ENCODE data around the gene IDH3A.

Gene IDH3A

DNA sequence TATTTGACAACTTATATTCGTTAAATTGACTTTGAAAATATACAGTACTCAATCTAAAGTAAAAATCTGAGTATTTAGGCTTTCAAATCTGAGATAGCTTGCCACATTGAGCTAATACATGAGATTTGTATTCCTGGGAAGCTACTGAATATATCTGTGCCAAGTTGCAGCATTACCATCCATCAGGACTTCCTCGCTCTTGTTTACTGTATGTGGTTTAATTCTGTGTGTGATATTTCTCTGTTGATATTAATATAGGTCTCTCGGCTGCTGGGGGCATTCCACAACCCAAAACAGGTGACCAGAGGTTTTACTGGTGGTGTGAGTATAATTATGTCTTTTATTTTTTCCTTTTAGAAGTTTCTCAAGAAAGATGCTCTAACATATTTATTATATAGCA is 5.8 kb downstream of the IDH3A start:
- no peak overlapping the region for H3K4me3 ChIP-seq (replicated peaks in 1 of 2; ENCODE audit: low read depth in 2 of 2, low read length in 2 of 2)
- TF ChIP-seq, protein P1, sequence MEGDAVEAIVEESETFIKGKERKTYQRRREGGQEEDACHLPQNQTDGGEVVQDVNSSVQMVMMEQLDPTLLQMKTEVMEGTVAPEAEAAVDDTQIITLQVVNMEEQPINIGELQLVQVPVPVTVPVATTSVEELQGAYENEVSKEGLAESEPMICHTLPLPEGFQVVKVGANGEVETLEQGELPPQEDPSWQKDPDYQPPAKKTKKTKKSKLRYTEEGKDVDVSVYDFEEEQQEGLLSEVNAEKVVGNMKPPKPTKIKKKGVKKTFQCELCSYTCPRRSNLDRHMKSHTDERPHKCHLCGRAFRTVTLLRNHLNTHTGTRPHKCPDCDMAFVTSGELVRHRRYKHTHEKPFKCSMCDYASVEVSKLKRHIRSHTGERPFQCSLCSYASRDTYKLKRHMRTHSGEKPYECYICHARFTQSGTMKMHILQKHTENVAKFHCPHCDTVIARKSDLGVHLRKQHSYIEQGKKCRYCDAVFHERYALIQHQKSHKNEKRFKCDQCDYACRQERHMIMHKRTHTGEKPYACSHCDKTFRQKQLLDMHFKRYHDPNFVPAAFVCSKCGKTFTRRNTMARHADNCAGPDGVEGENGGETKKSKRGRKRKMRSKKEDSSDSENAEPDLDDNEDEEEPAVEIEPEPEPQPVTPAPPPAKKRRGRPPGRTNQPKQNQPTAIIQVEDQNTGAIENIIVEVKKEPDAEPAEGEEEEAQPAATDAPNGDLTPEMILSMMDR (IDR thresholded peaks at IDR 0.05; ENCODE audit: low read depth, low read length): no peak
- no peak for DNase-seq (ENCODE audit: low read depth in 2 of 2)

DNA sequence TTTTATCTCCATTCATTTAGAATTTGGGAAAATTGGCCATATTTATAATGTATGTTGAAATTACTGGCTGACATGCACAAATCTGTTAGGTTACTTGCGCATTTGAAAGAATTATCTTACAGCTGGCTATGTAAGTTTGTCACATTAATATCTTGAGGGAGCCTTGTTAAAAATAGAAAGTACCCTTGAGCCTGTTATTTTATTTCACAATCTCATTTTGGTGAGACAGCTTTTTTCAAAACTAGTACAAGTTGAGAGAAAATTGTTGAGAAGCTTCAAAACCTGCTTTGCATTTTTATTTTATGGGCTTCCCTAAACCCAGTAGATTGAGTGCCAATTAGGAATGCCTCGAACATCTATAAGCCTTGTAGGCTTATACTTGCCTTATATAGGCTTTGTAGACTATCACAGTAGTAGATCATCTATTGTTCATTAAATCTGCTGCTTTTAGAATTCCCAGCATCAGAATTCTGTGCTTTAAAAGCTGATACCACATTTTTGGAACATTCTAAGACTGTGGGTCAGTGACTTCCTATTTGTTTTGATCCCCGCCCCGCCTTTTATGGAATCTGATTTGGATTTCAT is 6.3 kb downstream of the IDH3A start:
- H3K4me3 ChIP-seq (replicated peaks in 1 of 2; ENCODE audit: low read depth in 2 of 2, low read length in 2 of 2): no peak overlapping the region
- no peak for DNase-seq (ENCODE audit: low read depth in 2 of 2)

DNA sequence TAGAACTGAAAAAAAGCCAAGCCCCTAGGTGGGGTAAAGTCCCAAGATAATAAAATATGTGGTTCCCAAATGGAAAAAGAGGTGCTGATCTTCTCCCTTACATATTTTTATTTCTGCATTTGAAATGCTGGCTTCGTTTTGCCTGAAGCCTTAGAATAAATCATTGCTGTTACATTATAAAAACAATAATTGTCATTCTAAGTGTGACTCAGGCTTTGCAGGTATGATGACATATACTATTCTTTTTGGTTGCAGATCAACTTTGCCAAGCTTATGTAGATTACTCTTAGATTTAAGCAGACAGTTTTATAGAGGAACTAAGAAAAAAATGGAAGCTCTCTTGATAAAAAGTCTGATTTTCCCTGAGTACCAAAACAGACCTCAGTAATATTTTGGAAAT is 7.5 kb downstream of the IDH3A start:
- TF ChIP-seq, protein P1 (IDR thresholded peaks at IDR 0.05; ENCODE audit: low read depth, low read length): no peak
- DNase-seq (ENCODE audit: low read depth in 2 of 2): peak in 1 of 2 donors; percentile 22
- no peak overlapping the region for H3K4me3 ChIP-seq (replicated peaks in 1 of 2; ENCODE audit: low read depth in 2 of 2, low read length in 2 of 2)

More for the DNA sequence above, 6.3 kb downstream of the IDH3A start:
- TF ChIP-seq, protein P1 (IDR thresholded peaks at IDR 0.05; ENCODE audit: low read depth, low read length): no peak

DNA sequence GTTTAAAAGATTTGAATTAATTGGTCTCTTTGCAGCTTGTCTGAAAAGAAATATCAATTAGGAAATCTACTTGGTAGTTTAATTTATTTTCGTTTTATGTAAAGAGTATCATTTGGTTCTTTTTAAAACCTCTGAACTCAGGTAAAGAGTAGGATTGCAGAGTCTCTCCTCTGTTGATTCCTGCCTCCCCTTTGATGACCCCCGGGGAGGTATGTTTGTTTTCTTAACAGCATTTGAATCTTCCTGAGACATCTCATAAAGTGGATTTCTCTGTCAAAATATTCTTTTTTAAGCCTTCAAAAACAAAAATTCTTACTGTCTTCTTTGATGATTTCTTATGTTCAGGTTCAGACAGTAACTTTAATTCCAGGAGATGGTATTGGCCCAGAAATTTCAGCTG is 8.0 kb downstream of the IDH3A start:
- DNase-seq (ENCODE audit: low read depth in 2 of 2): no peak
- TF ChIP-seq, protein P1 (IDR thresholded peaks at IDR 0.05; ENCODE audit: low read depth, low read length): no peak
- no peak overlapping the region for H3K4me3 ChIP-seq (replicated peaks in 1 of 2; ENCODE audit: low read depth in 2 of 2, low read length in 2 of 2)

DNA sequence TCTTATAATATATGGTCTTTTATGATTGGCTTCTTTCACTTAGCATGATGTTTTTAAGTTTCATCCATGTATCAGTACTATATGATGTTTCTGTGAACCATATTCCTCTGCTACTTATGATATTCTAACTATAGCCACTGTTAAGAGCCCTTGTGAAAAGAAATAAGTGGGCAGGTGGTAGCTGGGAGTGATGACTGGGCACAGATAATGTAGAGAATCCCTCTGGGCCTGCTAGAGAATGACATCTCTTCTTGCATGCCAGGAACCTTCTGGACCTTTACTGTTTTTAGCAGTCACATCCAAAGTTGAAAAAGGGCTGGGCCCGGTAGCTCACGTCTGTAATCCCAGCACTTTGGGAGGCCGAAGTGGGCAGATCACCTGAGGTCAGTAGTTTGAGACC is 10.2 kb downstream of the IDH3A start:
- H3K4me3 ChIP-seq (replicated peaks in 1 of 2; ENCODE audit: low read depth in 2 of 2, low read length in 2 of 2): no peak overlapping the region
- TF ChIP-seq, protein P1 (IDR thresholded peaks at IDR 0.05; ENCODE audit: low read depth, low read length): no peak
- DNase-seq (ENCODE audit: low read depth in 2 of 2): no peak

DNA sequence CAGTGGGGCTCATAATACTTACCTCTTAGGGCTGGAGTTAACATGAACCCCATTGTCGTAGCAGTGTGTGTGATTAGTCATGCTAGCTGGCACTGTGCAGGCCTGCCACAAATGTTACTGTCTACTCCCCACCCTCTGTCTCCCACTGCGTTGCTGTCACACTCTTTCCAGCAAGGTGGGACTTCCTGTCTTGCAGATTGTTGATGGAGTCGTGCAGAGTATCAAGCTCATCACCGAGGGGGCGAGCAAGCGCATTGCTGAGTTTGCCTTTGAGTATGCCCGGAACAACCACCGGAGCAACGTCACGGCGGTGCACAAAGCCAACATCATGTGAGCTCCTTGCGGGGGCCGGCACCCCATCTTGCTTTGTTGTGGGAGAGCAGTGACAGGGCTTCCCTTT is 12.9 kb downstream of the IDH3A start:
- DNase-seq (ENCODE audit: low read depth in 2 of 2): no peak
- TF ChIP-seq, protein P1 (IDR thresholded peaks at IDR 0.05; ENCODE audit: low read depth, low read length): no peak
- no peak overlapping the region for H3K4me3 ChIP-seq (replicated peaks in 1 of 2; ENCODE audit: low read depth in 2 of 2, low read length in 2 of 2)

DNA sequence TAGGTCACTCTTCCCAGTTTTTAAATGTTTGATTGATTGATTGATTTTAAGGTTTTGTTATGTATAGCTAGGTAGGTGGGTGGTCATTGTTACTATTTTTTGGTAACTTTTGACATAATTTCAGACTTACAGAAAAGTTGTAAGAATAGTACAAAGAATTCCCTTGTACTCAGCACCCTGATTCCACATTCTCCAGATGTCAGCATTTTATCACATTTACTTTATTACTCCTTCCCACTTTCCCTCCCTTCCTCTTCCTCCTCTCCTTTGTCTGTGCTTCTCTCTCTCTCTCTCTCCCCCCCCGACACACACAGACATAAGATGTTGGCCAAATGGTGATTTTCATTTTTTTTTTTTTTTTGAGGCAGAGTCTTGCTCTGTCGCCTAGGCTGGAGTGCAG is 14.8 kb downstream of the IDH3A start:
- DNase-seq (ENCODE audit: low read depth in 2 of 2): no peak
- TF ChIP-seq, protein P1 (IDR thresholded peaks at IDR 0.05; ENCODE audit: low read depth, low read length): no peak
- no peak overlapping the region for H3K4me3 ChIP-seq (replicated peaks in 1 of 2; ENCODE audit: low read depth in 2 of 2, low read length in 2 of 2)
